H1 (cell line): ENCODE results near the gene SENP3. TPM values are rescaled to one million over a fixed set of nuclear protein-coding genes. Genes with fewer than 3 reads are reported as not detected.

Experiments used
- CTCF ChIA-PET: fragments of 300-600 bp; sonication (Branson Sonifier 250); formaldehyde crosslinking; loops from one replicate; lab custom pipeline; 2021; ENCODE audit not compliant: partially characterized antibody; lab: Charles Lee
- POLR2A ChIA-PET: fragments of 300-600 bp; sonication (Branson Sonifier 250); formaldehyde crosslinking; loops from one replicate; lab custom pipeline; 2021; ENCODE audit warnings: inconsistent platforms; ENCODE audit not compliant: partially characterized antibody; lab: Charles Lee
- DNase-seq, 2 experiments: peaks; one replicate each; pipeline versions ENCODE4 v3.0.0 to v3.0.0-alpha.2; 2010 to 2022; ENCODE audit warnings: low spot score in 2 of 2, low read depth in 1 of 2, mixed read lengths in 1 of 2
- FAIRE-seq: peaks from 2 replicates; lab custom pipeline; 2011; peaks lifted over from hg19 to GRCh38; lab: Jason Lieb, UNC
- H2AFZ ChIP-seq: 2 replicates; pipeline ENCODE4 v1.8.1; 2012; ENCODE audit warnings: low read length, inconsistent platforms
- H2AK5ac ChIP-seq: 2 replicates; pipeline ENCODE4 v1.6.1; 2013; ENCODE audit warnings: low read depth, low read length
- H2BK120ac ChIP-seq: replicated peaks from 2 replicates; pipeline ENCODE3; 2013; ENCODE audit warnings: low read depth, low read length, inconsistent platforms
- H2BK12ac ChIP-seq: 2 replicates; pipeline ENCODE4 v1.6.1; 2013; ENCODE audit warnings: low read depth, low read length
- H2BK15ac ChIP-seq: 2 replicates; pipeline ENCODE4 v1.6.1; 2013; ENCODE audit warnings: low read length
- H2BK20ac ChIP-seq: 2 replicates; pipeline ENCODE4 v1.6.1; 2013; ENCODE audit warnings: low read length
- H2BK5ac ChIP-seq: 2 replicates; pipeline ENCODE4 v1.6.1; 2013; ENCODE audit warnings: low read depth, low read length
- H3K14ac ChIP-seq: 2 replicates; pipeline ENCODE4 v1.6.1; 2013; ENCODE audit warnings: inconsistent platforms; ENCODE audit not compliant: insufficient read length
- H3K18ac ChIP-seq: 2 replicates; pipeline ENCODE4 v1.6.1; 2013; ENCODE audit warnings: low read length; ENCODE audit errors: extremely low read depth
- H3K23ac ChIP-seq: 2 replicates; pipeline ENCODE4 v1.6.1; 2013; ENCODE audit warnings: inconsistent platforms; ENCODE audit not compliant: insufficient read length
- H3K23me2 ChIP-seq: 2 replicates; pipeline ENCODE4 v1.6.1; 2013; ENCODE audit warnings: low read depth, low read length
- H3K27ac ChIP-seq: 2 replicates; pipeline ENCODE4 v1.6.1; 2011; ENCODE audit warnings: low read depth, low read length, inconsistent platforms
- H3K27me3 ChIP-seq, 4 experiments: replicated peaks in 1 of 4; 1 replicate in 1 of 4; 2 replicates in 3 of 4; pipeline versions ENCODE4 v1.6.1 to v1.8.1; 2011 to 2013; ENCODE audit warnings: low read length in 3 of 4, mild to moderate bottlenecking in 3 of 4, inconsistent platforms in 2 of 4, mixed read lengths in 2 of 4, moderate library complexity in 1 of 4; ENCODE audit not compliant: control insufficient read depth in 3 of 4, insufficient read depth in 3 of 4; ENCODE audit errors: extremely low read depth in 1 of 4
- H3K36me3 ChIP-seq, 4 experiments: 2 replicates each; pipeline versions ENCODE4 v1.6.1 to v1.8.1; 2011 to 2013; ENCODE audit warnings: mild to moderate bottlenecking in 4 of 4, low read length in 3 of 4, moderate library complexity in 2 of 4, control low read depth in 1 of 4, inconsistent platforms in 1 of 4; ENCODE audit not compliant: insufficient read depth in 4 of 4, control insufficient read depth in 2 of 4
- H3K4ac ChIP-seq: replicated peaks from 2 replicates; pipeline ENCODE3; 2013; ENCODE audit warnings: low read length, low read depth, mixed read lengths, inconsistent platforms; ENCODE audit not compliant: insufficient read length
- H3K4me1 ChIP-seq, 4 experiments: replicated peaks in 1 of 4; 1 replicate in 1 of 4; 2 replicates in 3 of 4; pipeline versions ENCODE4 v1.6.1 to v1.8.1; 2011 to 2013; ENCODE audit warnings: low read length in 3 of 4, inconsistent platforms in 2 of 4, mixed read lengths in 1 of 4; ENCODE audit not compliant: insufficient read depth in 4 of 4, control insufficient read depth in 3 of 4
- H3K4me2 ChIP-seq, 2 experiments: 2 replicates each; pipeline versions ENCODE4 v1.6.1 to v1.8.1; 2011 to 2013; ENCODE audit warnings: low read depth in 2 of 2, low read length in 2 of 2, control low read depth in 1 of 2, inconsistent platforms in 1 of 2, mild to moderate bottlenecking in 1 of 2; ENCODE audit not compliant: insufficient read depth in 1 of 2
- H3K4me3 ChIP-seq, 4 experiments: fragments of 200-600, 300-600 bp in 1 of 4; sonication (generic), shearing (Covaris generic), sonication (Bioruptor Twin) in 1 of 4; 2 replicates each; pipeline versions ENCODE4 v1.5.1 to v1.8.1; 2011 to 2016; ENCODE audit warnings: low read length in 4 of 4, low read depth in 3 of 4, control low read depth in 2 of 4, inconsistent platforms in 2 of 4, mild to moderate bottlenecking in 2 of 4, mixed read lengths in 1 of 4, moderate library complexity in 1 of 4; ENCODE audit not compliant: insufficient read depth in 2 of 4; ENCODE audit errors: extremely low read depth in 1 of 4
- H3K56ac ChIP-seq: replicated peaks from 2 replicates; pipeline ENCODE3; 2013; ENCODE audit warnings: low read depth, mild to moderate bottlenecking, mixed read lengths, low read length, inconsistent platforms; ENCODE audit not compliant: insufficient read length
- H3K79me1 ChIP-seq: 2 replicates; pipeline ENCODE4 v1.6.1; 2013; ENCODE audit warnings: low read depth, low read length, control low read depth
- H3K79me2 ChIP-seq, 2 experiments: 2 replicates each; pipeline versions ENCODE4 v1.6.1 to v1.8.1; 2012 to 2013; ENCODE audit warnings: low read length in 2 of 2, mild to moderate bottlenecking in 2 of 2, inconsistent platforms in 1 of 2; ENCODE audit not compliant: insufficient read depth in 2 of 2, control insufficient read depth in 1 of 2
- H3K9ac ChIP-seq, 4 experiments: replicated peaks in 1 of 4; 1 replicate in 1 of 4; 2 replicates in 3 of 4; pipeline versions ENCODE4 v1.6.1 to v1.8.1; 2011 to 2013; ENCODE audit warnings: low read depth in 3 of 4, low read length in 3 of 4, control low read depth in 2 of 4, mild to moderate bottlenecking in 2 of 4, moderate library complexity in 2 of 4, inconsistent platforms in 1 of 4; ENCODE audit errors: extremely low read depth in 1 of 4
- H3K9me3 ChIP-seq, 2 experiments: 2 replicates each; pipeline versions ENCODE4 v1.6.1 to v1.8.1; 2012 to 2013; ENCODE audit warnings: mild to moderate bottlenecking in 2 of 2, moderate library complexity in 2 of 2, control low read depth in 1 of 2, inconsistent platforms in 1 of 2, low read depth in 1 of 2, low read length in 1 of 2, mixed read lengths in 1 of 2; ENCODE audit not compliant: insufficient read depth in 2 of 2
- H4K20me1 ChIP-seq, 2 experiments: replicated peaks in 1 of 2; 2 replicates each; pipeline versions ENCODE3 to v1.8.1; 2011 to 2013; ENCODE audit warnings: inconsistent platforms in 2 of 2, low read length in 2 of 2, mild to moderate bottlenecking in 1 of 2; ENCODE audit not compliant: insufficient read depth in 2 of 2, control insufficient read depth in 1 of 2
- H4K5ac ChIP-seq: 2 replicates; pipeline ENCODE4 v1.6.1; 2013; ENCODE audit warnings: low read length, low read depth, mixed read lengths, inconsistent platforms; ENCODE audit not compliant: insufficient read length
- H4K8ac ChIP-seq: 2 replicates; pipeline ENCODE4 v1.8.0; 2013; ENCODE audit warnings: mild to moderate bottlenecking, moderate library complexity, low read length, inconsistent platforms; ENCODE audit not compliant: insufficient read depth; ENCODE audit errors: extremely low read depth
- H4K91ac ChIP-seq: replicated peaks from 2 replicates; pipeline ENCODE3; 2013; ENCODE audit warnings: low read length, mixed read lengths, inconsistent platforms; ENCODE audit not compliant: insufficient read length
- ASH2L ChIP-seq: fragments of 200-600, 300-600 bp; sonication (generic); IDR thresholded peaks from one replicate; pipeline ENCODE4 v1.7.1; 2017; ENCODE audit warnings: low read length
- BACH1 ChIP-seq: IDR thresholded peaks from 2 replicates; pipeline ENCODE4 v1.6.1; 2012; ENCODE audit warnings: low read length, improper control_type of control experiment
- BRCA1 ChIP-seq: IDR thresholded peaks from 2 replicates; pipeline ENCODE4 v1.6.1; 2012; ENCODE audit warnings: low read depth, low read length, improper control_type of control experiment
- CTBP2 ChIP-seq: IDR thresholded peaks from 2 replicates; pipeline ENCODE4 v1.7.0; 2011; ENCODE audit warnings: borderline replicate concordance, mild to moderate bottlenecking, moderate library complexity, mixed read lengths, low read length; ENCODE audit not compliant: insufficient read depth, insufficient read length
- KDM4A ChIP-seq: IDR thresholded peaks from one replicate; pipeline ENCODE4 v1.7.1; 2012; ENCODE audit warnings: low read depth, mild to moderate bottlenecking, moderate library complexity, low read length, inconsistent platforms; ENCODE audit not compliant: severe bottlenecking
- KDM5A ChIP-seq: fragments of 200-600 bp; IDR thresholded peaks from 2 replicates; pipeline ENCODE4 v1.7.1; 2012; ENCODE audit warnings: mild to moderate bottlenecking, low read length, inconsistent platforms, mixed read lengths
- POLR2A ChIP-seq, 2 experiments: IDR thresholded peaks; 1 replicate in 1 of 2; 2 replicates in 1 of 2; pipeline ENCODE4 v1.6.1; 2011; ENCODE audit warnings: low read depth in 2 of 2, low read length in 2 of 2, mild to moderate bottlenecking in 2 of 2; ENCODE audit errors: control extremely low read depth in 1 of 2
- SAP30 ChIP-seq: fragments of 300-600 bp; sonication (generic); IDR thresholded peaks from 2 replicates; pipeline ENCODE4 v1.7.1; 2012; ENCODE audit warnings: low read length, moderate library complexity, mild to moderate bottlenecking, inconsistent platforms; ENCODE audit not compliant: insufficient read depth, insufficient replicate concordance
- SIRT6 ChIP-seq: IDR thresholded peaks from one replicate; pipeline ENCODE4 v1.7.1; 2012; ENCODE audit warnings: low read length, inconsistent platforms
- SP2 ChIP-seq: IDR thresholded peaks from 2 replicates; pipeline ENCODE4 v1.6.1; 2012; ENCODE audit warnings: mild to moderate bottlenecking, low read length, inconsistent platforms
- SRF ChIP-seq: IDR thresholded peaks from 2 replicates; pipeline ENCODE4 v1.6.1; 2011; ENCODE audit warnings: mild to moderate bottlenecking, low read depth, low read length, moderate library complexity
- TAF1 ChIP-seq: IDR thresholded peaks from 2 replicates; pipeline ENCODE4 v1.6.1; 2011; ENCODE audit warnings: mild to moderate bottlenecking, low read depth, low read length
- WGBS, 2 experiments: shearing (Covaris generic) in 1 of 2; methylation state at CpG; one replicate each; pipeline versions ENCODE4 v1.1.6 to v1.1.7; 2013 to 2015; ENCODE audit warnings: low lambda C conversion rate in 2 of 2, mixed read lengths in 2 of 2, inconsistent platforms in 1 of 2, low coverage in 1 of 2, missing lambda C conversion rate in 1 of 2; ENCODE audit not compliant: insufficient replicate concordance in 2 of 2, insufficient coverage in 1 of 2, insufficient read length in 1 of 2; ENCODE audit errors: extremely low coverage in 1 of 2, missing lambda C conversion rate in 1 of 2; 5-methylcytosine and 5-hydroxymethylcytosine counted together
- polyA plus RNA-seq, 7 experiments: library from polyadenylated mRNA; depleted of rRNA in 3 of 7; stranded (reverse) in 5 of 7; unstranded in 2 of 7; fragments of >200 nt in 5 of 7; fragments of 200-250 nt in 2 of 7; gene quantifications; 1 replicate in 5 of 7; 2 replicates in 1 of 7; 4 replicates in 1 of 7; pipeline versions ENCODE4 v1.2.1 to v1.2.3, GENCODE V29; 2011 to 2013; ENCODE audit warnings: missing spikeins in 2 of 7, mixed read lengths in 2 of 7
- total RNA-seq: library from RNA; stranded (reverse); fragmentation: NEBNext Ultra II Directional; extraction: Animal tissue kit (Norgen Biotek cat#: 25700); gene quantifications from 2 replicates; pipeline ENCODE4 v1.2.1, GENCODE V29; 2021

Gene SENP3
- total and polyA plus RNA-seq, 2 of the 8 experiments (the other 6 are each of a cell fraction or from before 2014, with no cell fraction given) = 86.2 to 129 TPM

DNA sequence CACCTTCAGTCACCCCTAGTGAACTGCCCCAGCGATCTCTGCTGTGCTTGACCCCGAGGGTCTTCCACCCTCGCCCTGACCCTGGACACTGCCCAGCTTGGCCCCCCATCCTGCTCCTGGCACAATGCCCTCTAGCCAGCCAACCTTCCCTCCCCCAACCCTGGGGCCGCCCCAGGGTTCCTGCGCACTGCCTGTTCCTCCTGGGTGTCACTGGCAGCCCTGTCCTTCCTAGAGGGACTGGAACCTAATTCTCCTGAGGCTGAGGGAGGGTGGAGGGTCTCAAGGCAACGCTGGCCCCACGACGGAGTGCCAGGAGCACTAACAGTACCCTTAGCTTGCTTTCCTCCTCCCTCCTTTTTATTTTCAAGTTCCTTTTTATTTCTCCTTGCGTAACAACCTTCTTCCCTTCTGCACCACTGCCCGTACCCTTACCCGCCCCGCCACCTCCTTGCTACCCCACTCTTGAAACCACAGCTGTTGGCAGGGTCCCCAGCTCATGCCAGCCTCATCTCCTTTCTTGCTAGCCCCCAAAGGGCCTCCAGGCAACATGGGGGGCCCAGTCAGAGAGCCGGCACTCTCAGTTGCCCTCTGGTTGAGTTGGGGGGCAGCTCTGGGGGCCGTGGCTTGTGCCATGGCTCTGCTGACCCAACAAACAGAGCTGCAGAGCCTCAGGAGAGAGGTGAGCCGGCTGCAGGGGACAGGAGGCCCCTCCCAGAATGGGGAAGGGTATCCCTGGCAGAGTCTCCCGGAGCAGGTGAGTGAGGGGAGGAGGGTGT lies 3.0 kb upstream of the SENP3 start, which contains the start of gene TNFSF13:
Gene TNFSF13, plus strand, starts transcription at position 207 of the 776 bp plus-strand sequence. Its CDS starts 290 bp downstream, at position 497.
- Histone ChIP-seq H3K9ac (0 out of 7 replicates have a peak within 1 kb of the TSS, but pooled peaks of 1 of the 4 experiments have one; percentile 2), H2BK20ac (0 out of 2 replicates have a peak within 1 kb of the TSS, but pooled peaks have one; percentile 41), H4K20me1 (peaks cover 0 to 1% of the 10 kb centered on the region in 2 experiments), H2BK12ac (peak within 1 kb of the TSS; percentile 68; the same call in 1 of the 2 replicates), H2BK15ac (peak within 1 kb of the TSS; percentile 96), H4K5ac (peak within 1 kb of the TSS; percentile 55), H2BK120ac (no peak within 1 kb of the TSS), H3K18ac (peak within 1 kb of the TSS; percentile 87), H3K79me1 (peaks cover 7% of the 10 kb centered on the region), H3K27me3 (no peaks in the 10 kb centered on the region), H2AK5ac (peak within 1 kb of the TSS; percentile 18), H4K8ac (peak within 1 kb of the TSS; percentile 81), H3K27ac (0 out of 2 replicates have a peak within 1 kb of the TSS, but pooled peaks have one; percentile 21), H3K4me2 (peak within 1 kb of the TSS; percentile 49 to 61), H3K4me1 (peaks cover 11 to 45% (median 26%) of the 10 kb centered on the region in 4 experiments), H2BK5ac (peak within 1 kb of the TSS; percentile 56; the same call in 1 of the 2 replicates), H3K23ac (no peak within 1 kb of the TSS), H3K14ac (no peak within 1 kb of the TSS), H2AFZ (no peak within 1 kb of the TSS), H4K91ac (peak within 1 kb of the TSS; percentile 92), H3K4ac (peak within 1 kb of the TSS; percentile 96), H3K79me2 (peaks cover 4 to 14% of the 10 kb centered on the region in 2 experiments; a peak in 3 of 4 replicates), H3K4me3 (peak within 1 kb of the TSS in 2 of 4 experiments; percentile 11 to 34; a peak in 5 of 8 replicates), H3K56ac (no peak within 1 kb of the TSS), H3K9me3 (no peaks in the 10 kb centered on the region), H3K23me2 (peaks cover 6% of the 10 kb centered on the region; the same call in 1 of the 2 replicates), H3K36me3 (peaks cover under 1 to 6% (median 2%) of the 10 kb centered on the region in 4 experiments; a peak in 4 of 8 replicates)
- 79% methylated on average over 15 of the region's 16 CpGs; no CpG with 5 or more reads in 1 of the 2 experiments for WGBS, 2 experiments
- FAIRE-seq (no peak), DNase-seq (no peak)
- CTCF ChIA-PET = interaction anchor here (0.7 to 12.7 kb wide), 9 partner anchors 26 to 202 kb away, joined by 3 to 251 read pairs (median 3); no protein-coding TSS in a partner anchor
- POLR2A ChIA-PET = interaction anchor here (0.8 to 37.5 kb wide), 13 partner anchors 10 to 152 kb away, joined by 3 to 1144 read pairs (median 6); partner anchors contain the start of genes CD68, MPDU1, POLR2A and SOX15
- no peak for TF ChIP-seq SIRT6
- TF ChIP-seq BRCA1 = no peak
- no peak for TF ChIP-seq KDM5A
- TF ChIP-seq SP2 = no peak
- TF ChIP-seq BACH1 = no peak
- no peak for TF ChIP-seq CTBP2
- TF ChIP-seq SAP30 = no peak
- no peak for TF ChIP-seq ASH2L
- no peak for TF ChIP-seq POLR2A (IDR thresholded peaks at IDR 0.05; ENCODE audit: control extremely low read depth in 1 of 2, low read depth in 2 of 2, low read length in 2 of 2)
- TF ChIP-seq TAF1 = no peak
- TF ChIP-seq KDM4A = no peak
- no peak for TF ChIP-seq SRF
